HUDEP-2 (cell line): ENCODE data around the gene DTX1.

ENCODE experiments used
- DNase-seq, 76 experiments: peaks; one replicate each; lab custom pipeline; 2025; ENCODE audit not compliant: unreplicated experiment in 76 of 76; lab: John Stamatoyannopoulos, UW

DTX1 gene

GRCh38 chr12:113056631-113057488 lies at the start of gene DTX1:
Gene DTX1 (plus strand): TSS chr12:113056730. CDS start chr12:113058193, 1,463 bp downstream.
- DNase-seq = no peak

- DNase-seq = no peak
These were observed 49.4 kb upstream of the DTX1 start for GRCh38 chr12:113007166-113007565.

GRCh38 chr12:113010701-113011100 lies 45.8 kb upstream of the DTX1 start:
- no peak for DNase-seq

- no peak for DNase-seq
These were observed 42.0 kb upstream of the DTX1 start for GRCh38 chr12:113014565-113014964.

- no peak for DNase-seq
These were observed 39.7 kb upstream of the DTX1 start for GRCh38 chr12:113016796-113017195.

- no peak for DNase-seq
These were observed 37.5 kb upstream of the DTX1 start for GRCh38 chr12:113019025-113019424.

- no peak for DNase-seq
These were observed 35.0 kb upstream of the DTX1 start for GRCh38 chr12:113021500-113021899.

- DNase-seq = no peak
These were observed 33.8 kb upstream of the DTX1 start for GRCh38 chr12:113022563-113023297.

GRCh38 chr12:113027726-113028125 lies 28.8 kb upstream of the DTX1 start:
- DNase-seq = no peak

GRCh38 chr12:113030875-113031525 lies 25.5 kb upstream of the DTX1 start:
- peak in 2 of 76 experiments; percentile 2 to 11 for DNase-seq

GRCh38 chr12:113039911-113040445 lies 16.6 kb upstream of the DTX1 start:
- DNase-seq = no peak

GRCh38 chr12:113040722-113041171 lies 15.8 kb upstream of the DTX1 start:
- no peak for DNase-seq

GRCh38 chr12:113041560-113041959 lies 15.0 kb upstream of the DTX1 start:
- no peak for DNase-seq

GRCh38 chr12:113043240-113043639 lies 13.3 kb upstream of the DTX1 start:
- DNase-seq = no peak

- DNase-seq = no peak
These were observed 12.0 kb upstream of the DTX1 start for GRCh38 chr12:113044516-113044915.

- DNase-seq = peak in 43 of 76 experiments; percentile 2 to 73 (median 29)
These were observed 7.8 kb upstream of the DTX1 start for GRCh38 chr12:113048716-113049127.

- DNase-seq = peak in 15 of 76 experiments; percentile 1 to 35 (median 7)
These were observed 6.4 kb upstream of the DTX1 start for GRCh38 chr12:113049976-113050742.

GRCh38 chr12:113050795-113051194 lies 5.7 kb upstream of the DTX1 start:
- no peak for DNase-seq

- DNase-seq = no peak
These were observed 4.8 kb upstream of the DTX1 start for GRCh38 chr12:113051759-113052158.

- no peak for DNase-seq
These were observed 4.2 kb upstream of the DTX1 start for GRCh38 chr12:113052326-113052725.
